ENCODE results near the gene CD320.

DNA sequence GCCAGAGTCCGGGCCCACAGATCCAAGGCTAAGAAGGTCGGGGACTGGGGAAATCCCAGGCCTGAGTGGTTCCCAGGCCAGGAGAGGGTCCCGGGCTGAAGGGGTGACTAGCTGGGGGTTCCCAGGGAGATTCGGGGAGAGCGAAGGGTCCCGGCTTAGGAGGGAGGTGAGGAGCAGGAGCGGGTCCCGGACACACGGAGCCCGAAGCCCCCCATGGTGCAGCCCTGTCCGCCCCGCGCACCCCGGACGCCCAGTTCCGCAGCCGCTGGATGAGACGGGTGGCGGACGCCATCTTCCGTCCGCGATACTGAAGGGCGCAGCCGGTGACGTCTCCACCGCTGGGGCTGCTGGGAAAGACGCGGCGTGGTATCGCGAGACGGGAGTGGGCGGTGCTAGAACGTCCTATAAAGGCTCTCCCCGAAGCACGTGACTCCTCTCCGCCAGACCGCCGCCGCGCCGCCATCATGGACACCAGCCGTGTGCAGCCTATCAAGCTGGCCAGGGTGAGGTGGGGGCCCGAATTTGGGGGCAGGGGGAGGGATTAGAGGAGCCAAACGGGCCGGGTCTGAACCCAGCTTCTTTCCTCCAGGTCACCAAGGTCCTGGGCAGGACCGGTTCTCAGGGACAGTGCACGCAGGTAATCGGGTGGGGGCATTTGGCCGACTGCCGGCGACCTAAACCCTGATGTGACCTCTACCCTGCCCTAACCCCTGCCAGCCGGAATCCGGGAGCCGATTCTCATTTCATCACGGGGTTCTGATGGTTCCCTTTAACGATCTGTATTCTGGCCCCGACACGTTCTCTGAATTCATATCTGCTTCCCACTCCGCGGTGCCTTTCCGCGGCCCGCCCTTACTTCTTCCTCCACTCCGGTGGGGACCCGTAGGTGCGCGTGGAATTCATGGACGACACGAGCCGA is 13.2 kb upstream of the CD320 start, which contains the start of the genes NDUFA7 and RPS28:
- TF ChIP-seq HDGF (IDR thresholded peaks at IDR 0.05) (no peak), NBN (IDR thresholded peaks at IDR 0.05) (peak; percentile 81), SIN3A (IDR thresholded peaks at IDR 0.05; ENCODE audit: low read depth, low read length) (no peak), NR2C1 (IDR thresholded peaks at IDR 0.05) (0 out of 2 replicates have a peak, but pooled peaks have one; percentile 12), POLR2A (IDR thresholded peaks at IDR 0.05; ENCODE audit: low read depth, low read length) (peak; percentile 97), ZSCAN29 (IDR thresholded peaks at IDR 0.05) (no peak), RBBP5 (conservative IDR thresholded peaks at IDR 0.05) (no peak), RFX5 (IDR thresholded peaks at IDR 0.05; ENCODE audit: low read depth, low read length) (0 out of 2 replicates have a peak, but pooled peaks have one; percentile 27)
- TF ChIP-seq, protein P1, sequence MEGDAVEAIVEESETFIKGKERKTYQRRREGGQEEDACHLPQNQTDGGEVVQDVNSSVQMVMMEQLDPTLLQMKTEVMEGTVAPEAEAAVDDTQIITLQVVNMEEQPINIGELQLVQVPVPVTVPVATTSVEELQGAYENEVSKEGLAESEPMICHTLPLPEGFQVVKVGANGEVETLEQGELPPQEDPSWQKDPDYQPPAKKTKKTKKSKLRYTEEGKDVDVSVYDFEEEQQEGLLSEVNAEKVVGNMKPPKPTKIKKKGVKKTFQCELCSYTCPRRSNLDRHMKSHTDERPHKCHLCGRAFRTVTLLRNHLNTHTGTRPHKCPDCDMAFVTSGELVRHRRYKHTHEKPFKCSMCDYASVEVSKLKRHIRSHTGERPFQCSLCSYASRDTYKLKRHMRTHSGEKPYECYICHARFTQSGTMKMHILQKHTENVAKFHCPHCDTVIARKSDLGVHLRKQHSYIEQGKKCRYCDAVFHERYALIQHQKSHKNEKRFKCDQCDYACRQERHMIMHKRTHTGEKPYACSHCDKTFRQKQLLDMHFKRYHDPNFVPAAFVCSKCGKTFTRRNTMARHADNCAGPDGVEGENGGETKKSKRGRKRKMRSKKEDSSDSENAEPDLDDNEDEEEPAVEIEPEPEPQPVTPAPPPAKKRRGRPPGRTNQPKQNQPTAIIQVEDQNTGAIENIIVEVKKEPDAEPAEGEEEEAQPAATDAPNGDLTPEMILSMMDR (IDR thresholded peaks at IDR 0.05 in 2 of 3, conservative IDR thresholded peaks at IDR 0.05 in 1 of 3; ENCODE audit: control insufficient read depth in 2 of 3, extremely low read depth in 1 of 3, insufficient read depth in 1 of 3, low read depth in 3 of 3, low read length in 3 of 3): peak; percentile 32 to 60 (median 34); a peak in 4 of 6 replicates
